Measurements from ENCODE around the gene NCMAP. TPM values are rescaled to one million over a fixed set of nuclear protein-coding genes. Genes with fewer than 3 reads are reported as not detected.

Gene NCMAP
- total and polyA plus RNA-seq, 2 of the 4 experiments (the other 2 are of a cell fraction) = not detected

DNA sequence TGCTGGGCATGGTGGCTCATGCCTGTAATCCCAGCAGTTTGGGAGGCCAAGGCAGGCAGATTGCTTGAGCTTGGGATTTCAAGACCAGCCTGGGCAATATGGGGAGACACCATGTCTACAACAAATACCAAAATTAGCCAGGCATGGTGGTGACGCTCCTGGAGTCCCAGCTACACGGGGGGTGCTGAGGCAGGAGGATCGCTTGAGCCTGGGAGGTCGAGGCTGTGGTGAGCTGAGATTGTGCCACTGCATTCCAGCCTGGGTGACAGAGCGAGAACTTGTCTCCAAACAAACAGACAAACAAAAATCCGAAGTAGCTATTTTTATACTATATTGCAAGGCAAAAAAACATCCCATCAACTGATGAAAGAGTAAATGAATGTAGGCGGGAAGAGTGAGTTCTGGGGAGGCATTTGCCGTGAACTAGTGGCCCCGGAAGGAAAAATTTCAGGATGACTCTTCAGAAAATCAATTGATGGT, 40.6 kb downstream of the NCMAP start:
- no peak overlapping the region for H3K23ac ChIP-seq (ENCODE audit: low read depth, low read length)
- no peak overlapping the region for H4K5ac ChIP-seq (ENCODE audit: low read depth, low read length)
- no peak overlapping the region for H4K91ac ChIP-seq (ENCODE audit: insufficient read depth, low read depth, low read length)
- dilution Hi-C loops (cut with HindIII; ENCODE audit: low sequenced_read_pairs, unreplicated experiment) = no loop called here
- 82% methylated on average over 3 of the region's 9 CpGs; no CpG with 5 or more reads in 1 of the 2 experiments for WGBS, 2 experiments (ENCODE audit: extremely low coverage in 2 of 2, insufficient read length in 1 of 2)
- H3K9ac ChIP-seq (ENCODE audit: low read depth, low read length) = no peak overlapping the region
- H3K14ac ChIP-seq (replicated peaks; ENCODE audit: low read depth, low read length) = no peak overlapping the region; the same call in 1 of the 2 replicates
- no peaks in the 10 kb centered on the region for H4K20me1 ChIP-seq (ENCODE audit: insufficient read depth, low read length)
- in situ Hi-C loops (cut with MboI; ENCODE audit: low sequenced_read_pairs) = no loop called here
- H3K9me1 ChIP-seq (ENCODE audit: insufficient read depth, low read length) = no peaks in the 10 kb centered on the region
- no peaks in the 10 kb centered on the region for H3K79me1 ChIP-seq (ENCODE audit: low read depth in 1 of 2, low read length in 2 of 2)
- no peak overlapping the region for H3K4me2 ChIP-seq (ENCODE audit: low read depth, low read length)
- POLR2A ChIA-PET (ENCODE audit: unreplicated experiment) = no interaction called here
- H3K4me1 ChIP-seq (ENCODE audit: control insufficient read depth, insufficient read depth, low read length) = peaks cover 2% of the 10 kb centered on the region; the same call in 1 of the 2 replicates
- H3K18ac ChIP-seq (ENCODE audit: low read depth, low read length) = no peak overlapping the region
- H2BK20ac ChIP-seq (ENCODE audit: low read depth, low read length) = no peak overlapping the region
- intact Hi-C loops (cut with micrococcal nuclease) = no loop called here
- no peak overlapping the region for H2AK9ac ChIP-seq (replicated peaks; ENCODE audit: low read depth, low read length, poor library complexity)
- H3K36me3 ChIP-seq (ENCODE audit: control insufficient read depth, insufficient read depth, low read length) = no peaks in the 10 kb centered on the region
- BruUV-seq (replicated peaks) = no TSS peak
- ATAC-seq (ENCODE audit: low read depth) = no peak
- TF ChIP-seq BHLHE40 (IDR thresholded peaks at IDR 0.05; ENCODE audit: low read depth, low read length) (no peak), CHD1 (IDR thresholded peaks at IDR 0.05; ENCODE audit: low read depth, low read length) (no peak), RCOR1 (IDR thresholded peaks at IDR 0.05; ENCODE audit: insufficient replicate concordance, low read length) (no peak), FOS (IDR thresholded peaks at IDR 0.05; ENCODE audit: low read depth, low read length) (no peak), SMC3 (IDR thresholded peaks at IDR 0.05; ENCODE audit: low read depth, low read length) (no peak), MAZ (IDR thresholded peaks at IDR 0.05; ENCODE audit: borderline replicate concordance, low read depth, low read length) (no peak), RAD21 (IDR thresholded peaks at IDR 0.05; ENCODE audit: low read length) (no peak), NFE2L2 (IDR thresholded peaks at IDR 0.05; ENCODE audit: low read depth, low read length) (no peak), MAFK (IDR thresholded peaks at IDR 0.05; ENCODE audit: low read depth, low read length) (no peak), CEBPB (IDR thresholded peaks at IDR 0.05; ENCODE audit: low read depth, low read length) (no peak), POLR2A (IDR thresholded peaks at IDR 0.05; ENCODE audit: low read depth, low read length) (no peak), MXI1 (IDR thresholded peaks at IDR 0.05; ENCODE audit: borderline replicate concordance, low read depth, low read length) (no peak), RFX5 (IDR thresholded peaks at IDR 0.05; ENCODE audit: low read depth, low read length) (no peak)
- TF ChIP-seq, protein P1, sequence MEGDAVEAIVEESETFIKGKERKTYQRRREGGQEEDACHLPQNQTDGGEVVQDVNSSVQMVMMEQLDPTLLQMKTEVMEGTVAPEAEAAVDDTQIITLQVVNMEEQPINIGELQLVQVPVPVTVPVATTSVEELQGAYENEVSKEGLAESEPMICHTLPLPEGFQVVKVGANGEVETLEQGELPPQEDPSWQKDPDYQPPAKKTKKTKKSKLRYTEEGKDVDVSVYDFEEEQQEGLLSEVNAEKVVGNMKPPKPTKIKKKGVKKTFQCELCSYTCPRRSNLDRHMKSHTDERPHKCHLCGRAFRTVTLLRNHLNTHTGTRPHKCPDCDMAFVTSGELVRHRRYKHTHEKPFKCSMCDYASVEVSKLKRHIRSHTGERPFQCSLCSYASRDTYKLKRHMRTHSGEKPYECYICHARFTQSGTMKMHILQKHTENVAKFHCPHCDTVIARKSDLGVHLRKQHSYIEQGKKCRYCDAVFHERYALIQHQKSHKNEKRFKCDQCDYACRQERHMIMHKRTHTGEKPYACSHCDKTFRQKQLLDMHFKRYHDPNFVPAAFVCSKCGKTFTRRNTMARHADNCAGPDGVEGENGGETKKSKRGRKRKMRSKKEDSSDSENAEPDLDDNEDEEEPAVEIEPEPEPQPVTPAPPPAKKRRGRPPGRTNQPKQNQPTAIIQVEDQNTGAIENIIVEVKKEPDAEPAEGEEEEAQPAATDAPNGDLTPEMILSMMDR (conservative IDR thresholded peaks at IDR 0.05; ENCODE audit: low read depth, low read length) = no peak
- TF ChIP-seq, protein P2, sequence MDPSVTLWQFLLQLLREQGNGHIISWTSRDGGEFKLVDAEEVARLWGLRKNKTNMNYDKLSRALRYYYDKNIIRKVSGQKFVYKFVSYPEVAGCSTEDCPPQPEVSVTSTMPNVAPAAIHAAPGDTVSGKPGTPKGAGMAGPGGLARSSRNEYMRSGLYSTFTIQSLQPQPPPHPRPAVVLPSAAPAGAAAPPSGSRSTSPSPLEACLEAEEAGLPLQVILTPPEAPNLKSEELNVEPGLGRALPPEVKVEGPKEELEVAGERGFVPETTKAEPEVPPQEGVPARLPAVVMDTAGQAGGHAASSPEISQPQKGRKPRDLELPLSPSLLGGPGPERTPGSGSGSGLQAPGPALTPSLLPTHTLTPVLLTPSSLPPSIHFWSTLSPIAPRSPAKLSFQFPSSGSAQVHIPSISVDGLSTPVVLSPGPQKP (IDR thresholded peaks at IDR 0.05; ENCODE audit: borderline replicate concordance, low read depth, low read length) = no peak
- TF ChIP-seq, protein P3, sequence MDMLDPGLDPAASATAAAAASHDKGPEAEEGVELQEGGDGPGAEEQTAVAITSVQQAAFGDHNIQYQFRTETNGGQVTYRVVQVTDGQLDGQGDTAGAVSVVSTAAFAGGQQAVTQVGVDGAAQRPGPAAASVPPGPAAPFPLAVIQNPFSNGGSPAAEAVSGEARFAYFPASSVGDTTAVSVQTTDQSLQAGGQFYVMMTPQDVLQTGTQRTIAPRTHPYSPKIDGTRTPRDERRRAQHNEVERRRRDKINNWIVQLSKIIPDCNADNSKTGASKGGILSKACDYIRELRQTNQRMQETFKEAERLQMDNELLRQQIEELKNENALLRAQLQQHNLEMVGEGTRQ (IDR thresholded peaks at IDR 0.05; ENCODE audit: low read depth, low read length) = no peak
- no peak overlapping the region for H3K56ac ChIP-seq (ENCODE audit: extremely low read depth, insufficient read depth, low read length)
- H4K8ac ChIP-seq (ENCODE audit: low read depth in 2 of 2, low read length in 2 of 2) = no peak overlapping the region
- H3K27ac ChIP-seq (ENCODE audit: insufficient read depth, low read length) = no peak overlapping the region
- H3K9me3 ChIP-seq (ENCODE audit: control insufficient read depth, insufficient read depth, low read length) = no peaks in the 10 kb centered on the region
- no peak overlapping the region for H2BK5ac ChIP-seq (ENCODE audit: low read depth, low read length, poor library complexity, severe bottlenecking)
- DNase-seq = no peak
- H2BK120ac ChIP-seq (ENCODE audit: low read depth, low read length) = no peak overlapping the region
- H2AFZ ChIP-seq (replicated peaks; ENCODE audit: low read length, poor library complexity) = no peak overlapping the region
- no peak overlapping the region for H2BK15ac ChIP-seq (ENCODE audit: low read depth, low read length)
- H3K27me3 ChIP-seq (ENCODE audit: control insufficient read depth, insufficient read depth, low read length) = peaks cover 11% of the 10 kb centered on the region
- no peak overlapping the region for H2AK5ac ChIP-seq (ENCODE audit: low read depth, low read length)
- no peak overlapping the region for H3K4me3 ChIP-seq (ENCODE audit: insufficient read depth, low read depth, low read length)
- CTCF ChIA-PET = interaction anchor here (0.6 kb wide), 1 partner anchor 135 kb away, joined by 3 read pairs; no protein-coding TSS in a partner anchor
- no peak overlapping the region for H3K4ac ChIP-seq (ENCODE audit: low read depth, low read length)
